ENCODE data around the gene SVIP. TPM values are rescaled to one million over a fixed set of nuclear protein-coding genes. Genes with fewer than 3 reads are reported as not detected.

The SVIP gene
- total RNA-seq, 1 experiment from 2014 or later, result 46.2 TPM

GRCh38 chr11:22807855-22808570 lies 21.6 kb downstream of the SVIP start:
- H3K4me3 ChIP-seq (ENCODE audit: low read depth, low read length, poor library complexity, severe bottlenecking), result no peak overlapping the region
- peaks cover 17% of the 10 kb centered on the region for H3K4me1 ChIP-seq (ENCODE audit: insufficient read depth, low read length, poor library complexity, severe bottlenecking)
- CTCF ChIA-PET, result no interaction called here
- peak overlapping the region; percentile 18 for H3K27ac ChIP-seq (ENCODE audit: low read depth, low read length, poor library complexity, severe bottlenecking)
- peaks cover 7% of the 10 kb centered on the region for H3K9me3 ChIP-seq (ENCODE audit: low read depth, low read length, poor library complexity, severe bottlenecking)
- TF ChIP-seq CTCF (conservative IDR thresholded peaks at IDR 0.05; ENCODE audit: low read depth, low read length) (no peak), EZH2 (IDR thresholded peaks at IDR 0.05; ENCODE audit: borderline replicate concordance, low read depth, low read length, poor library complexity, severe bottlenecking) (no peak)
- intact Hi-C loops (cut with micrococcal nuclease; ENCODE audit: unreplicated experiment), result loop anchor here (2.0 kb wide), 1 partner anchor 65 kb away; no protein-coding TSS in a partner anchor
- POLR2A ChIA-PET (ENCODE audit: low non-redundant PET), result no interaction called here
- no TSS peak for BruUV-seq (replicated peaks)
- peak; percentile 71 for DNase-seq (ENCODE audit: low spot score)
- no peaks in the 10 kb centered on the region for H3K36me3 ChIP-seq (ENCODE audit: insufficient read depth, low read length, poor library complexity, severe bottlenecking)
- no peaks in the 10 kb centered on the region for H3K27me3 ChIP-seq (replicated peaks; ENCODE audit: insufficient read depth, low read depth, low read length, poor library complexity)

- H3K27me3 ChIP-seq (replicated peaks; ENCODE audit: insufficient read depth, low read depth, low read length, poor library complexity), result no peaks in the 10 kb centered on the region
- BruUV-seq (replicated peaks), result no TSS peak
- intact Hi-C loops (cut with micrococcal nuclease; ENCODE audit: unreplicated experiment), result no loop called here
- no peak for DNase-seq (ENCODE audit: low spot score)
- H3K4me1 ChIP-seq (ENCODE audit: insufficient read depth, low read length, poor library complexity, severe bottlenecking), result peaks cover 17% of the 10 kb centered on the region
- H3K36me3 ChIP-seq (ENCODE audit: insufficient read depth, low read length, poor library complexity, severe bottlenecking), result no peaks in the 10 kb centered on the region
- H3K27ac ChIP-seq (ENCODE audit: low read depth, low read length, poor library complexity, severe bottlenecking), result no peak overlapping the region
- ChIA-PET POLR2A (ENCODE audit: low non-redundant PET) (no interaction called here), CTCF (no interaction called here)
- peaks cover 7% of the 10 kb centered on the region for H3K9me3 ChIP-seq (ENCODE audit: low read depth, low read length, poor library complexity, severe bottlenecking)
- H3K4me3 ChIP-seq (ENCODE audit: low read depth, low read length, poor library complexity, severe bottlenecking), result no peak overlapping the region
- TF ChIP-seq EZH2 (IDR thresholded peaks at IDR 0.05; ENCODE audit: borderline replicate concordance, low read depth, low read length, poor library complexity, severe bottlenecking) (no peak), CTCF (conservative IDR thresholded peaks at IDR 0.05; ENCODE audit: low read depth, low read length) (no peak)
Observed at GRCh38 chr11:22807391-22807790, 22.2 kb downstream of the SVIP start.

GRCh38 chr11:22802861-22803260 lies 26.7 kb downstream of the SVIP start:
- no TSS peak for BruUV-seq (replicated peaks)

More at GRCh38 chr11:22802861-22803260, 26.7 kb downstream of the SVIP start:
- peaks cover 5% of the 10 kb centered on the region for H3K4me1 ChIP-seq (ENCODE audit: insufficient read depth, low read length, poor library complexity, severe bottlenecking)
- TF ChIP-seq EZH2 (IDR thresholded peaks at IDR 0.05; ENCODE audit: borderline replicate concordance, low read depth, low read length, poor library complexity, severe bottlenecking) (no peak), CTCF (conservative IDR thresholded peaks at IDR 0.05; ENCODE audit: low read depth, low read length) (no peak)
- H3K9me3 ChIP-seq (ENCODE audit: low read depth, low read length, poor library complexity, severe bottlenecking), result no peaks in the 10 kb centered on the region
- H3K36me3 ChIP-seq (ENCODE audit: insufficient read depth, low read length, poor library complexity, severe bottlenecking), result no peaks in the 10 kb centered on the region
- no peak overlapping the region for H3K4me3 ChIP-seq (ENCODE audit: low read depth, low read length, poor library complexity, severe bottlenecking)
- no peak overlapping the region for H3K27ac ChIP-seq (ENCODE audit: low read depth, low read length, poor library complexity, severe bottlenecking)
- no peaks in the 10 kb centered on the region for H3K27me3 ChIP-seq (replicated peaks; ENCODE audit: insufficient read depth, low read depth, low read length, poor library complexity)
- CTCF ChIA-PET, result no interaction called here
- POLR2A ChIA-PET (ENCODE audit: low non-redundant PET), result no interaction called here
- intact Hi-C loops (cut with micrococcal nuclease; ENCODE audit: unreplicated experiment), result no loop called here
- no peak for DNase-seq (ENCODE audit: low spot score)

Data from A673 (cell line).